ENCODE results near the gene MPC2.

Gene MPC2

GRCh38 chr1:167936930-167937708 is at the start of gene MPC2:
Gene MPC2 (minus strand): TSS chr1:167937072. CDS start chr1:167935841, 1,231 bp downstream.
- Histone ChIP-seq H3K9me3 (ENCODE audit: control insufficient read depth, low read depth, low read length) (no peaks in the 10 kb centered on the region), H3K4me1 (ENCODE audit: control insufficient read depth, low read depth, low read length) (peaks cover 9% of the 10 kb centered on the region), H3K27me3 (ENCODE audit: control insufficient read depth, insufficient read depth, low read length) (no peaks in the 10 kb centered on the region), H3K4me3 (ENCODE audit: low read length) (peak within 1 kb of the TSS; percentile 76), H3K27ac (ENCODE audit: low read length) (peak within 1 kb of the TSS; percentile 92), H3K9ac (ENCODE audit: low read length) (peak within 1 kb of the TSS; percentile 93), H3K36me3 (ENCODE audit: control insufficient read depth, low read depth, low read length) (no peaks in the 10 kb centered on the region)

GRCh38 chr1:167984886-167985489 is 48.1 kb upstream of the MPC2 start:
- Histone ChIP-seq H3K36me3 (ENCODE audit: control insufficient read depth, low read depth, low read length) (peaks cover 6% of the 10 kb centered on the region), H3K27ac (ENCODE audit: low read length) (no peak overlapping the region), H3K27me3 (ENCODE audit: control insufficient read depth, insufficient read depth, low read length) (no peaks in the 10 kb centered on the region), H3K4me1 (ENCODE audit: control insufficient read depth, low read depth, low read length) (no peaks in the 10 kb centered on the region), H3K9me3 (ENCODE audit: control insufficient read depth, low read depth, low read length) (no peaks in the 10 kb centered on the region), H3K9ac (ENCODE audit: low read length) (no peak overlapping the region), H3K4me3 (ENCODE audit: low read length) (no peak overlapping the region)

GRCh38 chr1:167983797-167984420 is 47.0 kb upstream of the MPC2 start:
- H3K27me3 ChIP-seq (ENCODE audit: control insufficient read depth, insufficient read depth, low read length): no peaks in the 10 kb centered on the region
- no peak overlapping the region for H3K9ac ChIP-seq (ENCODE audit: low read length)
- peaks cover 6% of the 10 kb centered on the region for H3K36me3 ChIP-seq (ENCODE audit: control insufficient read depth, low read depth, low read length)
- H3K4me3 ChIP-seq (ENCODE audit: low read length): no peak overlapping the region
- H3K4me1 ChIP-seq (ENCODE audit: control insufficient read depth, low read depth, low read length): no peaks in the 10 kb centered on the region
- H3K27ac ChIP-seq (ENCODE audit: low read length): no peak overlapping the region
- H3K9me3 ChIP-seq (ENCODE audit: control insufficient read depth, low read depth, low read length): no peaks in the 10 kb centered on the region

GRCh38 chr1:167981933-167982332 is 45.1 kb upstream of the MPC2 start:
- H3K9me3 ChIP-seq (ENCODE audit: control insufficient read depth, low read depth, low read length): no peaks in the 10 kb centered on the region
- H3K9ac ChIP-seq (ENCODE audit: low read length): no peak overlapping the region
- H3K36me3 ChIP-seq (ENCODE audit: control insufficient read depth, low read depth, low read length): peaks cover 6% of the 10 kb centered on the region

GRCh38 chr1:167977245-167977644 is 40.4 kb upstream of the MPC2 start:
- Histone ChIP-seq H3K27ac (ENCODE audit: low read length) (no peak overlapping the region), H3K9me3 (ENCODE audit: control insufficient read depth, low read depth, low read length) (no peaks in the 10 kb centered on the region), H3K4me1 (ENCODE audit: control insufficient read depth, low read depth, low read length) (no peaks in the 10 kb centered on the region), H3K27me3 (ENCODE audit: control insufficient read depth, insufficient read depth, low read length) (no peaks in the 10 kb centered on the region), H3K9ac (ENCODE audit: low read length) (no peak overlapping the region), H3K36me3 (ENCODE audit: control insufficient read depth, low read depth, low read length) (peaks cover 12% of the 10 kb centered on the region), H3K4me3 (ENCODE audit: low read length) (no peak overlapping the region)

More at GRCh38 chr1:167981933-167982332, 45.1 kb upstream of the MPC2 start:
- no peak overlapping the region for H3K27ac ChIP-seq (ENCODE audit: low read length)
- no peaks in the 10 kb centered on the region for H3K4me1 ChIP-seq (ENCODE audit: control insufficient read depth, low read depth, low read length)
- H3K4me3 ChIP-seq (ENCODE audit: low read length): no peak overlapping the region
- H3K27me3 ChIP-seq (ENCODE audit: control insufficient read depth, insufficient read depth, low read length): no peaks in the 10 kb centered on the region

GRCh38 chr1:167974698-167975097 is 37.8 kb upstream of the MPC2 start:
- Histone ChIP-seq H3K9ac (ENCODE audit: low read length) (no peak overlapping the region), H3K27ac (ENCODE audit: low read length) (no peak overlapping the region), H3K4me1 (ENCODE audit: control insufficient read depth, low read depth, low read length) (no peaks in the 10 kb centered on the region), H3K27me3 (ENCODE audit: control insufficient read depth, insufficient read depth, low read length) (no peaks in the 10 kb centered on the region), H3K9me3 (ENCODE audit: control insufficient read depth, low read depth, low read length) (no peaks in the 10 kb centered on the region), H3K36me3 (ENCODE audit: control insufficient read depth, low read depth, low read length) (peaks cover 12% of the 10 kb centered on the region), H3K4me3 (ENCODE audit: low read length) (no peak overlapping the region)

GRCh38 chr1:167973832-167974231 is 37.0 kb upstream of the MPC2 start:
- H3K4me3 ChIP-seq (ENCODE audit: low read length): no peak overlapping the region
- no peaks in the 10 kb centered on the region for H3K9me3 ChIP-seq (ENCODE audit: control insufficient read depth, low read depth, low read length)
- H3K36me3 ChIP-seq (ENCODE audit: control insufficient read depth, low read depth, low read length): peaks cover 12% of the 10 kb centered on the region
- no peak overlapping the region for H3K9ac ChIP-seq (ENCODE audit: low read length)
- H3K4me1 ChIP-seq (ENCODE audit: control insufficient read depth, low read depth, low read length): no peaks in the 10 kb centered on the region
- no peak overlapping the region for H3K27ac ChIP-seq (ENCODE audit: low read length)
- no peaks in the 10 kb centered on the region for H3K27me3 ChIP-seq (ENCODE audit: control insufficient read depth, insufficient read depth, low read length)

GRCh38 chr1:167968569-167968968 is 31.7 kb upstream of the MPC2 start:
- no peaks in the 10 kb centered on the region for H3K4me1 ChIP-seq (ENCODE audit: control insufficient read depth, low read depth, low read length)
- no peaks in the 10 kb centered on the region for H3K27me3 ChIP-seq (ENCODE audit: control insufficient read depth, insufficient read depth, low read length)
- no peak overlapping the region for H3K9ac ChIP-seq (ENCODE audit: low read length)
- H3K36me3 ChIP-seq (ENCODE audit: control insufficient read depth, low read depth, low read length): no peaks in the 10 kb centered on the region
- H3K9me3 ChIP-seq (ENCODE audit: control insufficient read depth, low read depth, low read length): no peaks in the 10 kb centered on the region
- H3K27ac ChIP-seq (ENCODE audit: low read length): no peak overlapping the region
- no peak overlapping the region for H3K4me3 ChIP-seq (ENCODE audit: low read length)

- H3K9me3 ChIP-seq (ENCODE audit: control insufficient read depth, low read depth, low read length): no peaks in the 10 kb centered on the region
- H3K36me3 ChIP-seq (ENCODE audit: control insufficient read depth, low read depth, low read length): no peaks in the 10 kb centered on the region
- H3K27ac ChIP-seq (ENCODE audit: low read length): no peak overlapping the region
- no peak overlapping the region for H3K4me3 ChIP-seq (ENCODE audit: low read length)
- H3K9ac ChIP-seq (ENCODE audit: low read length): no peak overlapping the region
- no peaks in the 10 kb centered on the region for H3K27me3 ChIP-seq (ENCODE audit: control insufficient read depth, insufficient read depth, low read length)
- H3K4me1 ChIP-seq (ENCODE audit: control insufficient read depth, low read depth, low read length): no peaks in the 10 kb centered on the region
Observed at GRCh38 chr1:167966050-167966449, 29.2 kb upstream of the MPC2 start.

- Histone ChIP-seq H3K36me3 (ENCODE audit: control insufficient read depth, low read depth, low read length) (no peaks in the 10 kb centered on the region), H3K4me1 (ENCODE audit: control insufficient read depth, low read depth, low read length) (no peaks in the 10 kb centered on the region), H3K9ac (ENCODE audit: low read length) (no peak overlapping the region), H3K9me3 (ENCODE audit: control insufficient read depth, low read depth, low read length) (no peaks in the 10 kb centered on the region), H3K27me3 (ENCODE audit: control insufficient read depth, insufficient read depth, low read length) (no peaks in the 10 kb centered on the region), H3K4me3 (ENCODE audit: low read length) (no peak overlapping the region), H3K27ac (ENCODE audit: low read length) (no peak overlapping the region)
Observed at GRCh38 chr1:167964646-167965045, 27.8 kb upstream of the MPC2 start.

- no peaks in the 10 kb centered on the region for H3K4me1 ChIP-seq (ENCODE audit: control insufficient read depth, low read depth, low read length)
- no peaks in the 10 kb centered on the region for H3K27me3 ChIP-seq (ENCODE audit: control insufficient read depth, insufficient read depth, low read length)
- no peaks in the 10 kb centered on the region for H3K9me3 ChIP-seq (ENCODE audit: control insufficient read depth, low read depth, low read length)
- no peaks in the 10 kb centered on the region for H3K36me3 ChIP-seq (ENCODE audit: control insufficient read depth, low read depth, low read length)
- no peak overlapping the region for H3K4me3 ChIP-seq (ENCODE audit: low read length)
- no peak overlapping the region for H3K9ac ChIP-seq (ENCODE audit: low read length)
- H3K27ac ChIP-seq (ENCODE audit: low read length): no peak overlapping the region
Observed at GRCh38 chr1:167957710-167958109, 20.8 kb upstream of the MPC2 start.

Data from iPS-18a (cell line).